HG03175 (cell line): ENCODE results near the gene GIT2.
"Not testable (repeated sequence)": the region's sequence is repeated elsewhere in the genome, so short reads cannot be mapped to it uniquely, and the experiment has no call there.

Experiments used
- ATAC-seq: cut with Tn5 transposase; IDR thresholded peaks from one replicate; pipeline ENCODE4 v1.9.1; 2021; ENCODE audit warnings: mild to moderate bottlenecking, moderate library complexity; ENCODE audit not compliant: unreplicated experiment

Gene GIT2

DNA sequence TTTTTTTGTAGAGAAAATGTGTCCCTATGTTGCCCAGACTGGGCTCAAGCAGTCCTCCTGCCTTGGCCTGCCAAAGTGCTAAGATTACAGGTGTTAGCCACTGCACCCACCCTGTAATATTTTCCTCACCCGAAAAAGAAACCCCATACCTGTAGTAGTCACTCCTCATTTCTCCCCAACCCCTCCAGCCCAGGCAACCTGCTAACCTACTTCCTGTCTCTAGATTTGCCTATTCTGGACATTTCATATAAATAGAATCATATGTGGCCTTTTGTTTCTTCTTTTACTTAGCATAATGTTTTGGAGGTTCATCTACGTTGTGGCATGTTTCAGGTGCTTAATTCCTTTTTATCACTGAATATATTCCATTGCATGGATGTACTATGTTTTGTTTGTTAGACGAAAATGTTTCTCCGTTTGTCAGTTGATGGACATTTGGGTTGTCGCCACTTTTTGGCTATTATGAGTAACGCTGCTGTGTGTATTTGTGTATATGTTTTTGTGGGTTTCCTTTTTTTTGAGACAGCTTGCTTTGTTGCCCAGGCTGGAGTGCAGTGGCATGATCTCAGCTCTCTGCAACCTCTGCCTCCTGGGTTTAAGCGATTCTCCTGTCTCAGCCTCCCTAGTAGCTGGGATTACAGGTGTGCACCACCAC lies 9.3 kb upstream of the GIT2 start:
- ATAC-seq: peak; percentile 51

DNA sequence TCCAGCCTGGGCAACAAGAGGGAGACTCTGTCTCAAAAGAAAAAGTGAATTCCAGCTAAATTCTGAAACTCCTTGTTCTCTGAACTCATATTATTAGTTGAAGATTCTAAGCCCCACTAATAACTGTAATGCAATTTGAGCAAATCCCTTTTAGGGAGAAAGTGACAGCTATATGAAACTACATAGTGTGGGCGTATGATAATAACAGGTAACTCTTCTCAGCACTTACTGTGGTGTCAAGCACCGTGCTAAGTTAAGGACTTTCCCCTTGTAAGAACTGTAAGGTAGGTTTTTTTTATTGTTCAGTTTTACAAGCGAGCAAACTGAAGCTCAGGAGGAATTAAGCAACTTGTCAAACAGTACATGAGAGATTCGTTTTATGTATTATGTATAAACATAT lies 8.4 kb upstream of the GIT2 start:
- ATAC-seq: peak; percentile 49

DNA sequence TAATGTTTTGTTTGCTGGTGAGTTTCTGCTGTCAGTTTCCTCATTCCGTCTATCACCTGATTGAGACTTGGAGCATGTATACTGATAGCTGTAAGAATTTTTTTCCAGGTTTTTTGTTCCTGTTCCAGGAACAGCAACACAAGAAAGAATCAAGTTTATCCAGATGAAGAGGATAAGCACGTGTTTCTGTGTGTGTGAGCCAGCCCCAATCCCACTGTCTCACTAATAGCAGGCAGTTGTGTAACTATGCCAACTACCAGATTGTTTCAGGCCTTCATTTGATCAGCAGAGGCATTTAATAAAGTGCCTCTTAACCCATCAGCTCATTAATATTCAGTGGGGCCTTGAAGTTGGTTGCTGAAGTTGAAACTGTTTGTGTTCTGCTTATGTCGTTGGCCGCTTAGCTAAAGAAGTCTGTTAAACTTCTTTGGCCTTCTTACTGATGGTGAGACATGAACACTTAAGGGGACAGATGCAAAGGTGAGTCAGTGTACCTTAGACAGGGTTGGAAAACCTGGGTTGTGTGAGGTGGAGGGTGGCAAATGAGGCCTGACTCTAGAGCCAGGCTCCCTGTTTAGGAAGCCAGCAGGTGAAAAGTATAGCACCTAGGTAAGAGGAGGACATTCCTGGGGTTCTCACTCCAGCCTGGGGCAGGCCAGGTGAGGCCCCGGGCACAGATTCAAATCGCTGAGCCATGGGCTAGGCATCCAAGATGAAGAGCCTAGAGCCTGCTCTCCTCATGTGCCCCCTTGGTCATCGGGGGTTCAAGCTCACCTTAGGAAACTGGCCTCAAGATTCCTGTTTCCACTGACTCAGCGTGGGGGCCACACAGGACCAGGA lies 6.7 kb upstream of the GIT2 start:
- no peak for ATAC-seq

DNA sequence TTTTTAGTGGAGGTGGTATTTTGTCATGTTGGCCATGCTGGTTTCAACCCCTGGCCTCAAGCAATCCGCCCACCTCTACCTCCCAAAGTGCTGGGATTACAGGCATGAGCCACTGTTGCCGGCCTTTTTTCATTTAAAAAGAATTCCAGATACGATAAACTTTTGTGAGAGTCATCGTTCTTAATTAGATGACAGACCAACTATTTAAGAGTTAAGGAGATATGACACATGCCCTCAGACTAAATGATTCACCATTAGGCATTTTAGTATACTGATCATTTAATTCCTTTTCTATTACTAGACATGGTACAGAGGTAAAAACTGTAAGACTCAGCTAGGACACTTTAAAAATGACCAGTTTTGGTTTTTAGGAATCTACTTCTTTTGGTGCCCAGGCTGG lies 5.4 kb upstream of the GIT2 start:
- ATAC-seq: no peak

DNA sequence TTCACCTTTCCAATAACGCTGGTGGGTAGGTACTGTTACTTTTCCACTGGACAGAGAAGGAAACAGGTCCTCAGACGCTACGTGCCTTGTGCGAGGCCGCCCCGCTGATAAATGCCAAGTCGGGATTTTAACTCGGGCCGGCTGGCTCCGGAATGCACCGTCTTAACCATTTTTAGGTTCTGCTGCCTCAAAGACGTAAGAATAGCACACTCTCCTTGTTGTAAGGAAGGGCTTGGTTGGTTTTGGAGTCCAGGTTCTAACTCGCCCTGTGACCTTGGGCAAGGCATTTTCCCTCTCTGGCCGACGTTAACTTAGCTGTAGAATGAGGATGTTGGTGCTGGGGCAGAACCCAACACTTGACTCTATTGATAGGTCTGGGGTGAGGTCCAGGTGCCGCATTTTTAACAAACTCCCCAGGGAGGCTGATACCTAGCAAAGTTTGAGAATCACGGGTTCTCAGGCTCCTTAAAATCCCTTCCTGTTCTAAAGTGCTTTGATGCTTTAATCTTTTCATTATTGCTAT lies 3.9 kb upstream of the GIT2 start:
- ATAC-seq: no peak

DNA sequence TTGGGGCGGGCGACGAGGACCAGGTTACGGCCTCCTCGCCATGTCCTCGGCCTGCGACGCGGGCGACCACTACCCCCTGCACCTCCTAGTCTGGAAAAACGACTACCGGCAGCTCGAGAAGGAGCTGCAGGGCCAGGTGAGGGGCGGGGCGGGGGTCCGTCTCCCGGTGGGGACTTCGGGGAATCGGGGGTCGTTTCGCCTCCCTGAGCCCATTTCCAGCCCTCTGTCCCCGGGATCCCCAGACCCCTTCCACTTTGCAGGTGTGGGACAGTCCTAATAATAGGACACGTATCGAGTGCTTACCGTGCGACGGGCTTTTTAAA lies 3.4 kb upstream of the GIT2 start:
- no peak for ATAC-seq

DNA sequence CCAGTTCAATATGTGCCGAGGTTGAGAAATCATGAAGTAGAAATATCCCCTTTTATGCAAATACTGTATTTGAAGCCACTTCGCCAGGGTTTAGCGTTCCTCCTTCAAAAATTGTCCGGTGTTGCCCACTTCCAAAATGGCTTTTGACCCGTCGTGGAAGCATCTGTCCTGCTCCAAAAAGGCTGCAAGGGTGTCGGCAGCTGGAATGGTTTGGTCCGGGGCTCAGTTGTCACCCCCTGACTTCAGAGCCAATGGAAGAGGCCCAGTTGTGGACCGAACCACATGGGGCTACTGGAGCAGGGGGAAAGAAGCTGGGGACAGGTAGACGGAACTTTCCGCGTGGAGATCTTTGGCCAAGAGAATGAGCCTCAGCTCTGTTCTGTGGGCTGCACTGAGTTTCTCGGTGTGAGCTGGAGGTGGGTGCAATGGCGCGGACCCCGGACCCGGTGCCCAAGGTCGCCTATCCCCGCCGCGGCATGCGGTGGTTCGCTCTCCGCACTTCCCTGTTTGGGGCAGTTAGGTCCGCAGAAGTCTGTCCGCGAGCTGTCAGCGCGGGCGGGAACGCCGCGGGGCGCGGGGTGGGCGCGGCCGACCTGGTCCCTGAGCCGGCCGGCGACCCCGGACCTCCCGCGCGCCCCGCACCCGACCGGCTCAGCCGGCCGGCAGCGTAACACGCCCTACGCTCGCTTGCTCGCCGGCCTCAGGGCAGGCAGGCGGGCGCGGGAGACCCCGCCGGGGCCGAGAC lies 2.9 kb upstream of the GIT2 start, which contains the start of gene ANKRD13A:
Gene ANKRD13A, plus strand, starts transcription at position 527 of the 745 bp plus-strand sequence. CDS start 259 bp downstream, outside the sequence.
- ATAC-seq: peak; percentile 57

DNA sequence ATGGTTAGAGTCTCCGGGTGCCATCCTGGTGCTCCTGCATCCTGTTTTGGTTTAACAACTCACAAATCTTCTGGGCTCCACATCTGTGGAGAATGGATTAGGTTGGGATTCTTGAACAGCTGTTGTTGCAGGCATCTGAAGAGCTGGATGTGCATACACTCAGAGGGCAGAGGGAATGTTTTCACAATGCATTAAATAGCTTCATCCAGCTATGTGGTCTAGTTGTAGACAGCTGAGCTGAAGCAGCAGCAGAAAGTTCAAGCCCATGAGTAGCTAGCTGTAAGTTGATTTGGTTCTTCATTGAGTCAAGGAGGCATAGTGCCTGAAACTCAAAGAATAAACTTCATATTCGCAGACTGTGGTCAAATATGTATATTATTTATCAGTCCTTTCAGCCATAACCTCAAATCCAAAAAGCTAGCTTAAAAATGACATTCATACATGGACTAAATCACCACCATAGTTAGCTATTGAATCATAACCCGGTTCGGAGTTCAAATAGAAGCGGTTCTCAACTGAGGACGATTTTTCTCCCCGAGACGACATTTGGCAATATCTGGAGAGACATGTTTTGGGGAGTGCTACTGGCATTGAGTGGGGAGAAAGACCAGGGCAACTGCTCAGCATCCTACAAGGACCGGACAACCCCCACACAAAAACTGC lies 2.2 kb upstream of the GIT2 start:
- ATAC-seq: no peak

DNA sequence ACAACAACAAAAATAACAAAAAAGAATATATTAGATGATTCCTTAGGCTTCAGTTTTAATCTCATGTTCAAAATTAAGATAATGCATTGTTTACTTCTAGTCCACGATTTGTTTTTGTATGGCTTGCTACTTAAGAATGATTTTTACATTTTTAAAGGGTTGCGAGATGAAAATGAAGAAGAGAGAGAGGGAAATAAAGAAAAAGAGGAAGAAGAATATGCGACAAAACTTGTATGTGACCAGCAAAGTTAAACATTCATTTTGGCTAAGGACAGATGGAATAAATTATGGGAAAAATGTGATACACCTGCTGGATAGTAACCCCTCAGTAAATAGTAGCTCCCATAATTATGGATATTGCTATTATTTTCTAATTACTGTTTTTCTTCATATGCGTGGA lies 1.2 kb upstream of the GIT2 start:
- no peak for ATAC-seq

DNA sequence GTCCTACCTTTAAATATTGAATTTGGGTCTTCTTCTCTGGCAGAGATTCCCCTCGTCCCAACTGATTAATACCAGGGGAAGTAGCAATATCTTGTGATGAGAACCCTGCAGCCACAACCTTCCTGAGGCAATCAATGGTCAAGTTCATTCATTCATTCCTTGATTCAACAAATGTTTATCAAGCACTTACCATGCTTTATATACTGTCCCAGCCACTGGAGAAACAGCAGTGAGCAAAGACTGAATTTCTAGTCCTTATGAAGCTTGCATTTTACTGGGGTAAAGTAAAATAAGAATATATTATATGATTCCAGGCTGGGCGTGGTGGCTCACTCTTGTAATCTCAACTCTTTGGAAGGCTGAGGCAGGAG lies 300 bp upstream of the GIT2 start:
- ATAC-seq: no peak

DNA sequence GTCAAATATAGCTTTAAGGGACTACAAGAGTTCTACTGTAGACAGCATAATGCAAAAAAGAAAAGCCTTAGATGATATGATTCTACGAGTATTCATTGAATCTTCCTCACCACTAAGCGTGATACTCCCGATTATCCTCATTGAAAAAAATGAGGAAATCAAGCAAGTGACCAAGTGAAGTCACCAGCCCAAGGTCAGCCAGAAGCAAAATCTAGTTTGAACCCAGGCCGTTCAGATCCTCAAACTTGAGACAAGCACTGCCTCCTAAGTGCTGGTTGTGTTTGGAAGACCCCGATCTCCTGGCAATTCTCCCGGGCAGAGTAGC lies 845 bp downstream of the GIT2 start:
- no peak for ATAC-seq

DNA sequence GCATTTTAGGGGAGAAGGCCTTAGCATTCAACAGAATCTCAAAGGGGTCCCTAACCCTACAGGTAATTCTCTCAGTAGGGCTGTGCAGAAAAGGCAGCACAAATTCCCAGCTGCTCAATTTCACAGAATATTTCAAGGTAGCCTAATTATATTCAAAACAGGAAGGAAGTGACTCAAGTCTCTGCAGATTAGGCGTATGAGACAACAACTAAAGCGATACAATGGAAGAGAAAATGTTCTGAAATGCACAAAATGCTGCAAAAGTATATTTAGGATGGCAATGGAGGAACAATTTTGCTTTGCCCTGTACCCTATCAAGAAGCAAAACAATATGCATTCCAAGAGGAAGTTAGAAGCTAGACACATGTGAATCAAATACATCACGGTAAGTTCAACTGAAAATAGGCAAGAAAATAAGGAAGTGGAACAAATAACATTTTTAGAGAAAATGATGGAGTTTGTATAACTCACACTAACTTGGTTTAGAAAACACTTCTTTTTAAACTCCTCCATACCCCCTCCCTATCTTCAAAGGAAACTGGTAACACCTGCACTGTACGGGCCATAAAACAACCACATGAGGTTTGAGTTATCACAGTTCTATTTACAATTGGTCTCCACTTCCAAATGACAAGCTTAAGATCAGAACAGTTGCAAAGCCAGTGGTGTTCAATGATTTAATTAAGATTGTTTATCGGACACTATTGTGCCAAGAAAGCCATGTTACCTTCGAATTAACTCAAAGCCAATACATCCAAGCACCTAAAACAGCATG lies 1.6 kb downstream of the GIT2 start:
- no peak for ATAC-seq

DNA sequence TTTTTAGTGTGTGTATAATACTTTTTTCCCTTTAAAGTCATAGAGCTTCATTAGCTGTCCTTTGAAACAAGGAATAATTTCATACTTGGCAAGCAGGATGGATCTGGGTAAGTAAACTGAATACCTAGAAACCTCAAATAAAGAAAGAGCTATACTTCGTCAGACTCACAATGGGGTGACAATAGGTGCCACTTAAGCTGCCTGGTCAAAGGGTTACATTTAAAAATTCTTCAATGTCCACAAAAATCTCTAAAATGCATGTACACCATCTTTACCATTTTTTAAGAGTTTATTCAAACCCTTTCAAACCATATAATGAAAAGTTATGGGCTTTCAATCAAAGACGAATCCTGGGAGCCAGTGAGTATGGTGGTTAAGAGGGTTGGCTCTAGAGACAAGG lies 3.1 kb downstream of the GIT2 start:
- no peak for ATAC-seq

DNA sequence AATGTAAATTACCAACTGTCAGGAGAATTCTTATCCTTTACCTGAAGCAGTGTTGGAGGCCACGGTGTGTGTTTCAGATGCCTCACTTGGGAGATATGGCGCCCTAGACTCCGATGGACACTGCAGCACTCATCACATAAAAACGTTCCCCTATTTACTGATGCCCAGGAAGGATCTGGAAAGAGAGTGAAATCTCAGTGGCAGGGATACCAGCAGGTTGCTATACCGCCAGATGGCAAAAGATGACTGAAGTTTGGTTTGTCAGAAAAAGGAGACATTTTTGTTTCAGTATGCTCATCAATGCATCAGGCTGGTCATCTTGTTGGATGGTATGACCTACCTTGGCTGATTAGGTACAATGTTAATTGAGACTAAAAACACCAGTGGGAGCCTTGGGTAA lies 4.6 kb downstream of the GIT2 start:
- ATAC-seq: no peak

DNA sequence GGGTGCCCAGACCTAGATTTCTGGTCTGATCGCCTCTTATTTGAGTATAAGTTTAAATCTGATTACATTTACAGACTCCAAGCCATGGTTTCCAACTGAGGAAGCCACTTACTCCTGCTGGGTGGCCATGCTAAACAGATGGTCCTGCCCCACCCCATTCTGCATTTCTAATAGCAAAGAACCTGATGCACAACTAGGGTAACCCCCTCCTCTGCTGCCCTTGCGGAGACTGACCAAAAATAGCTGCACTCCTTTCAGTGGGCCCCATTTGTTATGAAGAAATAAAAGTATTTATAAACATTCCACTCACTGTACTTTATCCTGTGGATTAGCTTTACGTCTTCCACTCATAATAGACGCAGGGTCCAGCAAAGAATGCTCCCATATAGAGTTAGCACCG lies 6.8 kb downstream of the GIT2 start:
- no peak for ATAC-seq

DNA sequence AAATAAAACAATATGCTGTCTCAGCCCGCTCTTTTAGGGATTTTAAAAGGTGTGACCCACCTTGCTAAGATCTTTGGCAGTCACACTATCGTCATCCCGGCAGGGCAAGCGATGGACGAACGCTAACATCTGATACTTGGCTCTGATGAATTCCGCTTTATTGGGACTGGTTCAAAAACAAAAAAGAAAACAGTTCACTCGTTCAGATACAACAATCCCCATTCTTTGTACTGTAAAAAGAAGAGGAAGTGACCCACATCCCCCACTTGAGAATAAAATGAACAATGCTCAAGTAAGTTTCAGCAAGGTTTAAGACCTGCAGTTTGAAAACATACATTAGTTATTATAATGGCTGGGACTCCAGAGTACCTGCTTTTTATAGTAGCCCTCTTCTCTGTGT lies 7.3 kb downstream of the GIT2 start:
- no peak for ATAC-seq

DNA sequence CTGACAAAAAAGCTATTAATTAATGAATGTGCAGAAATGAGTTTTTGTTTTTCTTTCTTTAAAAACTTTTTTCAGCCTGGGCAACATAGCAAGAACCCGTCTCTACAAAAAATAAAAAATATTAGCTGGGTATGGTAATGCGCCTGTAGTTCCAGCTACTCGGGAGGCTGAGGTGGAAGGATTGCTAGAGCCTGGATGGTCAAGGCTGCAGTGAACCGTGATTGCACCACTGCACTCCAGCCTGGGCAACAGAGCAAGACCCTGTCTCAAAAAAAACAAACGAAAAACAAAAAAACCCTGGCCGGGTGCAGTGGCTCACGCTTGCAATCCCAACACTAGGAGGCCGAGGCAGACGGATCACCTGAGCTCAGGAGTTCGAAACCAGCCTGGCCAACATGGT lies 7.9 kb downstream of the GIT2 start:
- no peak for ATAC-seq

DNA sequence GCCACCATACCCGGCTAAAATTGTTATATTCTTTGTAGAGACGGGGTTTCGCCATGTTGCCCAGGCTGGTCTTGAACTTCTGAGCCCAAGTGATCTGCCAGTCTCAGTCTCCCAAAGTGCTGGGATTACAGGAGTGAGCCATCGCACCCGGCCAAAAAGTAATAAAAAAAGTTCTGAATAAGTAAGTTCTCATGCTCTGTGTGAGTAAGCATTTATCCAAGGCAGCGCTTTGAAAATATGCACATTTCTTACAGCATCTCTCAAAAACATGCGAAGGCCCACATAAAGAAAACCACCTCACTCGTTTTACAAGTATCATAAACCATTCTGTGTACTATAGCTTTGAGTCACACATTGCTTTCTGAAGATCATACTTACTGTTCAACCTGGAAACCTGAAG lies 8.6 kb downstream of the GIT2 start:
- no peak for ATAC-seq

DNA sequence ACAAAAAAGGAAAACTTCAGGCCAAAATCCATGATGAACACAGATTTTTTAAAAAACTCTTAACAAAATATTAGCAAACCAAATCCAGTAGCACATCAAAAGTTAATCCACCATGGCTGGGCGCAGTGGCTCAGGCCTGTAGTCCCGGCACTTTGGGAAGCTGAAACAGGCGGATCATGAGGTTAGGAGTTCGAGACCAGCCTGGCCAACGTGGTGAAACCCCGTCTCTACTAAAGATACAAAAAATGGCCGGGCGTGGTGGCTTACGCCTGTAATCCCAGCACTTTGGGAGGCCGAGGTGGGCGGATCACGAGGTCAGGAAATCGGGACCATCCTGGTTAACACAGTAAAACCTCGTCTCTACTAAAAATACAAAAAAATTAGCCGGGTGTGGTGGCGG lies 9.9 kb downstream of the GIT2 start:
- ATAC-seq: not testable (repeated sequence)

DNA sequence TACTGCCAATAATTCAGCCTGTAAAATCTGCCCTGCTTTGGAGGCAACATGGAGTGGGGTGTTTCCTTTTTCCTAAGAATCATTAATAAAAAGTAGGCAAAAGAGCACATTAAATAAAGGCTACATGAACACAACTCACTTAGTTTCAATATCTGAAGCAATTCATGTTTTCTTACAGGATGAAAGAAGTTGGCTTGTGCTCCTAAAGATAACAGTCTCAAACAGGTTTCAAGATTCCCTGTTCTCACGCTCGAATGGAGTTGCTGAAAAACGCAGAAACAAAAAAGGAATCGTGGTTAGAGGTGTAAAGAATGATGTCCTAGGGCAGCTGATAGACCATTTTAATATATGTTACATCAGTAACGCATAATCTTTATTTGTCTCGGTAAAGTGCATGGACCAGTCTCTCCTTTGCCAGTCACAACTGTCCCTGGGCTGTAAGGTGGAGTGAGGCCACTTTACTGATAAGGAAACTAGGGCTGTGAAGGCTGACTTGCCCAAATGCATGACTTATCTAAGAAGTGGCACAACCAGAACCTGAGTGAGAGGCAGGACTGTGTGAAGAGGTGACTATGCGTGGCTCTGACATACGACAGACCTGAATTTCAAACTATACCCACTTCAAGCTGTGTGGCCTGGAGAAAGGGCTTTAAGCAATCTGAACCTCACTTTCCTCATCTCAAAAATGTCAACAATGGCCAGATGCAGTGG lies 12.6 kb downstream of the GIT2 start:
- ATAC-seq: no peak
